Stimulated activated CD4-positive, alpha-beta T cell treated with anti-CD3 and anti-CD28 coated beads, Interleukin-1b, Interleukin-23, amount 100 ng/mL, for 48 hours (primary cell): ENCODE results near the gene NOL4L.
A peak's percentile ranks its signal among the peaks of the same experiment; 100 is the strongest.

Experiments
- DNase-seq: peaks from one replicate; pipeline ENCODE4 v3.0.0-alpha.2; 2020

NOL4L gene

GRCh38 chr20:32558526-32558925, 26.6 kb downstream of the NOL4L start:
- DNase-seq: no peak

- DNase-seq: no peak
These were observed 27.8 kb downstream of the NOL4L start for GRCh38 chr20:32557319-32557718.

GRCh38 chr20:32556312-32557184, 28.6 kb downstream of the NOL4L start:
- DNase-seq: no peak

- no peak for DNase-seq
These were observed 29.5 kb downstream of the NOL4L start for GRCh38 chr20:32555584-32555983.

GRCh38 chr20:32554965-32555289, 30.2 kb downstream of the NOL4L start:
- DNase-seq: no peak

GRCh38 chr20:32553618-32554017, 31.5 kb downstream of the NOL4L start:
- no peak for DNase-seq

- no peak for DNase-seq
These were observed 33.4 kb downstream of the NOL4L start for GRCh38 chr20:32551693-32552092.

- no peak for DNase-seq
These were observed 35.3 kb downstream of the NOL4L start for GRCh38 chr20:32549842-32550241.

GRCh38 chr20:32547753-32548034, 37.4 kb downstream of the NOL4L start:
- DNase-seq: no peak

GRCh38 chr20:32546918-32547752, 38.0 kb downstream of the NOL4L start:
- no peak for DNase-seq

- no peak for DNase-seq
These were observed 40.0 kb downstream of the NOL4L start for GRCh38 chr20:32544893-32545840.

- DNase-seq: no peak
These were observed 40.8 kb downstream of the NOL4L start for GRCh38 chr20:32544260-32544722.

- DNase-seq: no peak
These were observed 41.4 kb downstream of the NOL4L start for GRCh38 chr20:32543570-32544259.

GRCh38 chr20:32542259-32542615, 42.9 kb downstream of the NOL4L start:
- DNase-seq: no peak

GRCh38 chr20:32541323-32542258, 43.5 kb downstream of the NOL4L start:
- DNase-seq: no peak

GRCh38 chr20:32539817-32540675, 45.1 kb downstream of the NOL4L start:
- peak; percentile 77 for DNase-seq

- peak; percentile 43 for DNase-seq
These were observed 45.9 kb downstream of the NOL4L start for GRCh38 chr20:32539026-32539816.

GRCh38 chr20:32538526-32538939, 46.6 kb downstream of the NOL4L start:
- DNase-seq: peak; percentile 31
